Trophoblast cell (in vitro differentiated cells and primary cell): Measurements from ENCODE around the gene GNG12. TPM values are rescaled to one million over a fixed set of nuclear protein-coding genes. Genes with fewer than 3 reads are reported as not detected.
A peak's percentile ranks its signal among the peaks of the same experiment; 100 is the strongest.

Source experiments
- DNase-seq, 2 donors: peaks; one replicate each; pipeline ENCODE4 v3.0.0-alpha.2; 2016
- H2AFZ ChIP-seq: 2 replicates; pipeline ENCODE4 v1.6.1; 2013; ENCODE audit warnings: low read length, moderate library complexity, mild to moderate bottlenecking; ENCODE audit not compliant: insufficient read depth, poor library complexity
- H2AK5ac ChIP-seq: 2 replicates; pipeline ENCODE4 v1.6.1; 2013; ENCODE audit warnings: mild to moderate bottlenecking, low read length
- H2BK120ac ChIP-seq: 2 replicates; pipeline ENCODE4 v1.6.1; 2013; ENCODE audit warnings: low read length, mild to moderate bottlenecking, moderate library complexity; ENCODE audit not compliant: insufficient read depth, poor library complexity
- H2BK12ac ChIP-seq: 2 replicates; pipeline ENCODE4 v1.6.1; 2013; ENCODE audit warnings: mild to moderate bottlenecking, low read length, moderate library complexity
- H2BK5ac ChIP-seq: 2 replicates; pipeline ENCODE4 v1.6.1; 2013; ENCODE audit warnings: low read length, low read depth, moderate library complexity, mild to moderate bottlenecking; ENCODE audit not compliant: poor library complexity
- H3K14ac ChIP-seq: 2 replicates; pipeline ENCODE4 v1.6.1; 2013; ENCODE audit warnings: mild to moderate bottlenecking, low read length
- H3K18ac ChIP-seq: 2 replicates; pipeline ENCODE4 v1.6.1; 2013; ENCODE audit warnings: mild to moderate bottlenecking, low read length
- H3K23ac ChIP-seq: 2 replicates; pipeline ENCODE4 v1.6.1; 2013; ENCODE audit warnings: low read length
- H3K27ac ChIP-seq: 2 replicates; pipeline ENCODE4 v1.5.1; 2013; ENCODE audit warnings: low read depth, mild to moderate bottlenecking, inconsistent platforms, low read length, moderate library complexity
- H3K27me3 ChIP-seq: 2 replicates; pipeline ENCODE4 v1.6.1; 2013; ENCODE audit warnings: inconsistent platforms, mild to moderate bottlenecking, low read length, moderate library complexity; ENCODE audit not compliant: insufficient read depth
- H3K36me3 ChIP-seq, 2 experiments: 1 replicate in 1 of 2; 2 replicates in 1 of 2; pipeline ENCODE4 v1.6.1; 2013; ENCODE audit warnings: low read length in 2 of 2, mild to moderate bottlenecking in 2 of 2, moderate library complexity in 1 of 2; ENCODE audit not compliant: insufficient read depth in 2 of 2, control insufficient read depth in 1 of 2
- H3K4ac ChIP-seq: 2 replicates; pipeline ENCODE4 v1.6.1; 2013; ENCODE audit warnings: low read depth, mild to moderate bottlenecking, low read length, moderate library complexity
- H3K4me1 ChIP-seq, 2 experiments: 1 replicate in 1 of 2; 2 replicates in 1 of 2; pipeline ENCODE4 v1.6.1; 2013; ENCODE audit warnings: low read length in 2 of 2, mild to moderate bottlenecking in 2 of 2, moderate library complexity in 1 of 2; ENCODE audit not compliant: insufficient read depth in 2 of 2, control insufficient read depth in 1 of 2
- H3K4me2 ChIP-seq: 2 replicates; pipeline ENCODE4 v1.6.1; 2013; ENCODE audit warnings: inconsistent platforms, mild to moderate bottlenecking, low read length, moderate library complexity
- H3K4me3 ChIP-seq: 2 replicates; pipeline ENCODE4 v1.5.1; 2013; ENCODE audit warnings: mild to moderate bottlenecking, low read depth, low read length, inconsistent platforms
- H3K79me1 ChIP-seq: one replicate; pipeline ENCODE4 v1.6.1; 2013; ENCODE audit warnings: low read length
- H3K79me2 ChIP-seq: 2 replicates; pipeline ENCODE4 v1.6.1; 2013; ENCODE audit warnings: low read length, mild to moderate bottlenecking; ENCODE audit not compliant: control insufficient read depth, insufficient read depth, poor library complexity
- H3K9ac ChIP-seq: 2 replicates; pipeline ENCODE4 v1.6.1; 2013; ENCODE audit warnings: mild to moderate bottlenecking, low read length
- H3K9me3 ChIP-seq: 2 replicates; pipeline ENCODE4 v1.6.1; 2013; ENCODE audit warnings: low read depth, mild to moderate bottlenecking, control low read depth, inconsistent platforms, low read length; ENCODE audit not compliant: insufficient read depth
- H4K12ac ChIP-seq: 2 replicates; pipeline ENCODE4 v1.6.1; 2013; ENCODE audit warnings: low read depth, mild to moderate bottlenecking, low read length, moderate library complexity
- H4K8ac ChIP-seq: 2 replicates; pipeline ENCODE4 v1.6.1; 2013; ENCODE audit warnings: low read depth, mild to moderate bottlenecking, low read length, moderate library complexity
- H4K91ac ChIP-seq: one replicate; pipeline ENCODE4 v1.6.1; 2013; ENCODE audit warnings: low read depth, mild to moderate bottlenecking, low read length, moderate library complexity
- WGBS: extraction: QIAGEN DNeasy Blood & Tissue Kit; methylation state at CpG from one replicate; pipeline ENCODE4 v1.1.7; 2013; ENCODE audit warnings: missing lambda C conversion rate; ENCODE audit not compliant: insufficient read length, insufficient coverage; ENCODE audit errors: extremely low coverage; 5-methylcytosine and 5-hydroxymethylcytosine counted together
- polyA plus RNA-seq: library from polyadenylated mRNA; stranded (reverse); fragments of 200-250 nt; gene quantifications from 2 replicates; pipeline ENCODE4 v1.2.3, GENCODE V29; 2013

Gene GNG12
- polyA plus RNA-seq, result 44.5 and 46.2 TPM in 2 replicates

GRCh38 chr1:67832737-67833601 is at the start of gene GNG12:
Gene GNG12 (minus strand): TSS chr1:67833467. CDS start chr1:67707686, 125,781 bp downstream.
- Histone ChIP-seq H4K91ac (peak within 1 kb of the TSS; percentile 95), H3K18ac (peak within 1 kb of the TSS; percentile 89), H3K27me3 (no peaks in the 10 kb centered on the region), H2BK12ac (peak within 1 kb of the TSS; percentile 47), H3K4ac (peak within 1 kb of the TSS; percentile 52), H3K9ac (peak within 1 kb of the TSS; percentile 82), H3K79me1 (peaks cover 12% of the 10 kb centered on the region), H3K14ac (peak within 1 kb of the TSS; percentile 90), H2AK5ac (no peak within 1 kb of the TSS), H4K12ac (peak within 1 kb of the TSS; percentile 87), H3K36me3 (no peaks in the 10 kb centered on the region), H4K8ac (peak within 1 kb of the TSS; percentile 93), H3K79me2 (peaks cover 6% of the 10 kb centered on the region), H2BK5ac (peak within 1 kb of the TSS; percentile 70), H3K27ac (peak within 1 kb of the TSS; percentile 60), H3K4me1 (peaks cover 2 to 3% of the 10 kb centered on the region in 2 experiments), H3K23ac (no peak within 1 kb of the TSS), H3K4me2 (peak within 1 kb of the TSS; percentile 96), H3K4me3 (peak within 1 kb of the TSS; percentile 84), H2BK120ac (peak within 1 kb of the TSS; percentile 80), H3K9me3 (no peaks in the 10 kb centered on the region), H2AFZ (peak within 1 kb of the TSS; percentile 72)
- no CpG with 5 or more reads among the region's 94 CpGs for WGBS
- peak; percentile 73 to 86 for DNase-seq

- H3K18ac ChIP-seq, result no peak overlapping the region
- no peak overlapping the region for H2BK120ac ChIP-seq
- H3K27ac ChIP-seq, result no peak overlapping the region
- H3K4me3 ChIP-seq, result no peak overlapping the region
- H2BK12ac ChIP-seq, result no peak overlapping the region
- no peak overlapping the region for H3K23ac ChIP-seq
- no peaks in the 10 kb centered on the region for H3K79me2 ChIP-seq
- no peaks in the 10 kb centered on the region for H3K36me3 ChIP-seq
- no peaks in the 10 kb centered on the region for H3K79me1 ChIP-seq
- H2BK5ac ChIP-seq, result no peak overlapping the region
- H3K27me3 ChIP-seq, result no peaks in the 10 kb centered on the region
- no peak overlapping the region for H4K12ac ChIP-seq
- no peak overlapping the region for H3K4me2 ChIP-seq
- no peak for DNase-seq
- no peak overlapping the region for H4K91ac ChIP-seq
- no peak overlapping the region for H2AK5ac ChIP-seq
- no peak overlapping the region for H3K4ac ChIP-seq
- no peaks in the 10 kb centered on the region for H3K9me3 ChIP-seq
- no peak overlapping the region for H2AFZ ChIP-seq
- H3K4me1 ChIP-seq, result no peaks in the 10 kb centered on the region
- H3K14ac ChIP-seq, result no peak overlapping the region
- H3K9ac ChIP-seq, result no peak overlapping the region
- H4K8ac ChIP-seq, result no peak overlapping the region
Measured at GRCh38 chr1:67882196-67882958, 49.1 kb upstream of the GNG12 start.

GRCh38 chr1:67880056-67880601 is 46.9 kb upstream of the GNG12 start:
- Histone ChIP-seq H3K9ac (no peak overlapping the region), H3K9me3 (no peaks in the 10 kb centered on the region), H2BK12ac (no peak overlapping the region), H3K23ac (no peak overlapping the region), H4K91ac (no peak overlapping the region), H3K36me3 (no peaks in the 10 kb centered on the region), H2BK120ac (no peak overlapping the region), H3K14ac (no peak overlapping the region), H3K4me3 (no peak overlapping the region), H3K79me1 (no peaks in the 10 kb centered on the region), H2BK5ac (no peak overlapping the region), H3K4me2 (no peak overlapping the region), H4K8ac (no peak overlapping the region), H4K12ac (no peak overlapping the region), H3K4ac (no peak overlapping the region), H3K27ac (no peak overlapping the region), H3K79me2 (no peaks in the 10 kb centered on the region), H3K4me1 (no peaks in the 10 kb centered on the region), H2AK5ac (no peak overlapping the region), H3K27me3 (no peaks in the 10 kb centered on the region), H2AFZ (no peak overlapping the region), H3K18ac (no peak overlapping the region)
- WGBS, result no CpG with 5 or more reads among the region's 3 CpGs
- peak; percentile 40 to 67 for DNase-seq

- no peak overlapping the region for H4K91ac ChIP-seq
- H3K27ac ChIP-seq, result no peak overlapping the region
- H2BK120ac ChIP-seq, result no peak overlapping the region
- H3K9me3 ChIP-seq, result no peaks in the 10 kb centered on the region
- H2BK12ac ChIP-seq, result no peak overlapping the region
- no peaks in the 10 kb centered on the region for H3K36me3 ChIP-seq
- H3K18ac ChIP-seq, result no peak overlapping the region
- H3K4me3 ChIP-seq, result no peak overlapping the region
- H3K23ac ChIP-seq, result no peak overlapping the region
- no peak overlapping the region for H4K12ac ChIP-seq
- no peak overlapping the region for H3K4me2 ChIP-seq
- H3K79me1 ChIP-seq, result no peaks in the 10 kb centered on the region
- no peaks in the 10 kb centered on the region for H3K4me1 ChIP-seq
- no peak overlapping the region for H2AK5ac ChIP-seq
- no peak overlapping the region for H3K14ac ChIP-seq
- WGBS, result no CpG with 5 or more reads among the region's 1 CpG
- H3K79me2 ChIP-seq, result no peaks in the 10 kb centered on the region
- H4K8ac ChIP-seq, result no peak overlapping the region
- DNase-seq, result no peak
- H2AFZ ChIP-seq, result no peak overlapping the region
- H3K4ac ChIP-seq, result no peak overlapping the region
- no peak overlapping the region for H2BK5ac ChIP-seq
- H3K27me3 ChIP-seq, result no peaks in the 10 kb centered on the region
- H3K9ac ChIP-seq, result no peak overlapping the region
Measured at GRCh38 chr1:67879485-67879884, 46.2 kb upstream of the GNG12 start.
